HEK293 (cell line): ENCODE measurements around the gene GLRX2.

ENCODE experiments used
- HOXC10 ChIP-seq: sonication (generic); formaldehyde crosslinking; IDR thresholded peaks from 2 replicates; pipeline ENCODE4 v1.8.1; 2023; ENCODE audit warnings: mild to moderate bottlenecking, missing genetic modification reagents
- KLF7 ChIP-seq: fragments of 450-650 bp; formaldehyde crosslinking; IDR thresholded peaks from 2 replicates; pipeline ENCODE4 v1.5.1; 2016; ENCODE audit warnings: missing biosample characterization, missing genetic modification characterization, borderline replicate concordance
- MEIS1 ChIP-seq: sonication (generic); formaldehyde crosslinking; IDR thresholded peaks from 2 replicates; pipeline ENCODE4 v1.8.1; 2022; ENCODE audit warnings: missing genetic modification reagents, mild to moderate bottlenecking, borderline replicate concordance
- ZBTB1 ChIP-seq: fragments of 450-650 bp; formaldehyde crosslinking; IDR thresholded peaks from 2 replicates; pipeline ENCODE4 v1.5.1; 2016; ENCODE audit warnings: missing biosample characterization, missing genetic modification characterization
- ZBTB20 ChIP-seq: fragments of 450-650 bp; formaldehyde crosslinking; IDR thresholded peaks from 2 replicates; pipeline ENCODE4 v1.5.1; 2016; ENCODE audit warnings: missing biosample characterization, missing genetic modification characterization
- ZFP41 ChIP-seq: fragments of 450-650 bp; formaldehyde crosslinking; IDR thresholded peaks from 2 replicates; pipeline ENCODE4 v1.5.1; 2016; ENCODE audit warnings: missing biosample characterization, missing genetic modification characterization, borderline replicate concordance
- ZFP69B ChIP-seq: fragments of 450-650 bp; formaldehyde crosslinking; IDR thresholded peaks from 2 replicates; pipeline ENCODE4 v1.5.1; 2016; ENCODE audit warnings: missing biosample characterization, missing genetic modification characterization
- ZNF114 ChIP-seq: fragments of 450-650 bp; formaldehyde crosslinking; IDR thresholded peaks from 2 replicates; pipeline ENCODE4 v1.5.0; 2017; ENCODE audit warnings: missing biosample characterization, missing genetic modification characterization
- ZNF133 ChIP-seq: fragments of 450-650 bp; formaldehyde crosslinking; IDR thresholded peaks from 2 replicates; pipeline ENCODE4 v1.5.1; 2016; ENCODE audit warnings: missing biosample characterization, missing genetic modification characterization
- ZNF19 ChIP-seq: fragments of 450-650 bp; formaldehyde crosslinking; IDR thresholded peaks from 2 replicates; pipeline ENCODE4; 2016; ENCODE audit warnings: missing biosample characterization, missing genetic modification characterization, low read depth
- ZNF2 ChIP-seq: fragments of 450-650 bp; formaldehyde crosslinking; IDR thresholded peaks from 2 replicates; pipeline ENCODE4 v1.5.1; 2016; ENCODE audit warnings: missing biosample characterization, missing genetic modification characterization
- ZNF266 ChIP-seq: fragments of 450-650 bp; formaldehyde crosslinking; IDR thresholded peaks from 2 replicates; pipeline ENCODE4 v1.5.1; 2016; ENCODE audit warnings: missing biosample characterization, missing genetic modification characterization, low read depth
- ZNF274 ChIP-seq, 2 experiments: fragments of 200-500 bp in 1 of 2; fragments of 450-650 bp in 1 of 2; sonication (Bioruptor generic) in 1 of 2; formaldehyde crosslinking in 1 of 2; IDR thresholded peaks; 2 replicates each; pipeline versions ENCODE4 v1.5.1 to v1.6.1; 2014 to 2016; ENCODE audit warnings: borderline replicate concordance in 1 of 2, inconsistent platforms in 1 of 2, low read length in 1 of 2, missing biosample characterization in 1 of 2, missing genetic modification characterization in 1 of 2
- ZNF341 ChIP-seq: fragments of 450-650 bp; formaldehyde crosslinking; IDR thresholded peaks from 2 replicates; pipeline ENCODE4; 2016; ENCODE audit warnings: low read depth, missing biosample characterization, missing genetic modification characterization
- ZNF366 ChIP-seq: fragments of 450-650 bp; formaldehyde crosslinking; conservative IDR thresholded peaks from 2 replicates; pipeline ENCODE4 v1.5.1; 2016; ENCODE audit warnings: missing biosample characterization, missing genetic modification characterization
- ZNF473 ChIP-seq: fragments of 450-650 bp; formaldehyde crosslinking; IDR thresholded peaks from 2 replicates; pipeline ENCODE4 v1.5.1; 2017; ENCODE audit warnings: missing biosample characterization, missing genetic modification characterization
- ZNF544 ChIP-seq: fragments of 450-650 bp; formaldehyde crosslinking; IDR thresholded peaks from 2 replicates; pipeline ENCODE4 v1.5.0; 2017; ENCODE audit warnings: missing biosample characterization, missing genetic modification characterization
- ZNF776 ChIP-seq: fragments of 450-650 bp; formaldehyde crosslinking; IDR thresholded peaks from 2 replicates; pipeline ENCODE4 v1.5.0; 2017; ENCODE audit warnings: missing biosample characterization, missing genetic modification characterization, borderline replicate concordance
- ZNF792 ChIP-seq: fragments of 450-650 bp; formaldehyde crosslinking; IDR thresholded peaks from 2 replicates; pipeline ENCODE4 v1.5.1; 2016; ENCODE audit warnings: missing biosample characterization, missing genetic modification characterization
- TF ChIP-seq, protein P1 (sequence below): fragments of 450-650 bp; formaldehyde crosslinking; IDR thresholded peaks from 2 replicates; pipeline ENCODE4 v1.5.1; 2016; ENCODE audit warnings: missing biosample characterization, missing genetic modification characterization
- TF ChIP-seq, protein P2 (sequence below): fragments of 450-650 bp; formaldehyde crosslinking; IDR thresholded peaks from 2 replicates; pipeline ENCODE4 v1.5.1; 2016; ENCODE audit warnings: missing biosample characterization, missing genetic modification characterization
- TF ChIP-seq, protein P3 (sequence below): fragments of 450-650 bp; formaldehyde crosslinking; IDR thresholded peaks from 2 replicates; pipeline ENCODE4 v1.5.1; 2016; ENCODE audit warnings: missing biosample characterization, missing genetic modification characterization
- TF ChIP-seq, protein P4 (sequence below): fragments of 450-650 bp; formaldehyde crosslinking; IDR thresholded peaks from 2 replicates; pipeline ENCODE4 v1.5.0; 2017; ENCODE audit warnings: missing biosample characterization, missing genetic modification characterization, borderline replicate concordance
- TF ChIP-seq, protein P5 (sequence below): fragments of 450-650 bp; formaldehyde crosslinking; IDR thresholded peaks from 2 replicates; pipeline ENCODE4 v1.5.1; 2016; ENCODE audit warnings: missing biosample characterization, missing genetic modification characterization, borderline replicate concordance
- TF ChIP-seq, protein P6 (sequence below): fragments of 450-650 bp; formaldehyde crosslinking; IDR thresholded peaks from 2 replicates; pipeline ENCODE4 v1.5.1; 2016; ENCODE audit warnings: missing biosample characterization, missing genetic modification characterization

The GLRX2 gene

DNA sequence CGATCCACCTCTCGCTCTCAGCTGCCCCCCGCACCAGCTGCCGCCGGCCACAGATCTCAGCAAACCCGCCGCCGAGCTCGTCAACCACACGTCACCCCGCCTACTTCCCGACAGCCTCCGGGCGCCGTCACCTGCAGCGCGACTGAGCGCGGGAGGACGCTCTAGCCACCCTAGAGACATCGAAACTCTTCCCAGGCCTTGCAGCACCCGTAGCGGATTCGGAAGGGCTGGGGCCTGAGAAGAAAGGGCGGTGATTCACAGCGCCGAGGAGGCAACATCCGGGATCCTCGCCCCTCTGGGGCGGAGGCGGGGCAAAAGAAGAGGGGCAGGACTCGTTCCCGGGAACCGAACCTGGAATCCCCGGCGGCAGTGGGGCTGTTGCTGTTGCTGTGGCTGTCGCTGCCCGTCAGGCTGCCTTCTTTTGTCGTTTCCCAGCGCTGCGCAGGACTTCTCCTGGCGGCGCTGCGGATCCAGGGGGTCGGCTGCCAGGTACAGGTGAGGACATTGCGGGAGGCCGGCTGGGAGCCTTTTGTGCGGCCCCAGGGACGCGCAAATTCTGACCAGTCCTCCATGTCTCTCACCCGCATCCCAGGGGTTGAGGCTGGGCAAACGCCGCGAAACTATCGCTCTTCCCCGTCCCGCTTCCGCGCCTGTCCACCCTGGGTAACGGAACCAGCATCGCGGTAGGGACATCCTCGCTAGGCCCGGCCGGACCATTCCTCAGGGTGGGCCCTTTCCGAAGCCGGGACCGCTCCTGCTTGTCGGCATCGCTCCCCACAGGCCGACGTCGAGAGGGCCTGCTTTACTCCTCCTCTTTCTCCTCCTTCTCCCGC, 45.7 kb downstream of the GLRX2 start, which contains the start of the genes RO60 and UCHL5 (continued):
- TF ChIP-seq, protein P1, sequence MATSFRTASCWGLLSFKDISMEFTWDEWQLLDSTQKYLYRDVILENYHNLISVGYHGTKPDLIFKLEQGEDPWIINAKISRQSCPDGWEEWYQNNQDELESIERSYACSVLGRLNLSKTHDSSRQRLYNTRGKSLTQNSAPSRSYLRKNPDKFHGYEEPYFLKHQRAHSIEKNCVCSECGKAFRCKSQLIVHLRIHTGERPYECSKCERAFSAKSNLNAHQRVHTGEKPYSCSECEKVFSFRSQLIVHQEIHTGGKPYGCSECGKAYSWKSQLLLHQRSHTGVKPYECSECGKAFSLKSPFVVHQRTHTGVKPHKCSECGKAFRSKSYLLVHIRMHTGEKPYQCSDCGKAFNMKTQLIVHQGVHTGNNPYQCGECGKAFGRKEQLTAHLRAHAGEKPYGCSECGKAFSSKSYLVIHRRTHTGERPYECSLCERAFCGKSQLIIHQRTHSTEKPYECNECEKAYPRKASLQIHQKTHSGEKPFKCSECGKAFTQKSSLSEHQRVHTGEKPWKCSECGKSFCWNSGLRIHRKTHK, result no peak
- TF ChIP-seq ZNF274 (IDR thresholded peaks at IDR 0.05; ENCODE audit: low read length) (no peak), ZNF274 (tag by site-specific recombination; IDR thresholded peaks at IDR 0.05; ENCODE audit: borderline replicate concordance) (no peak), ZNF792 (tag by site-specific recombination) (no peak), ZFP41 (tag by site-specific recombination) (no peak), ZBTB1 (tag by site-specific recombination) (peak; percentile 78; the same call in 1 of the 2 replicates), ZNF544 (tag by site-specific recombination) (no peak), ZNF19 (tag by site-specific recombination) (no peak), ZBTB20 (tag by site-specific recombination) (peak; percentile 93), MEIS1 (CRISPR knock-in tag) (no peak), ZFP69B (tag by site-specific recombination) (peak; percentile 90; the same call in 1 of the 2 replicates), ZNF266 (tag by site-specific recombination) (no peak), ZNF133 (tag by site-specific recombination) (no peak), ZNF114 (no peak), ZNF776 (tag by site-specific recombination) (no peak), ZNF473 (tag by site-specific recombination) (no peak), ZNF341 (tag by site-specific recombination) (peak; percentile 95), KLF7 (peak; percentile 84; the same call in 1 of the 2 replicates), HOXC10 (CRISPR knock-in tag) (no peak), ZNF2 (peak; percentile 56), ZNF366 (tag by site-specific recombination) (peak; percentile 35)
- TF ChIP-seq, protein P2, sequence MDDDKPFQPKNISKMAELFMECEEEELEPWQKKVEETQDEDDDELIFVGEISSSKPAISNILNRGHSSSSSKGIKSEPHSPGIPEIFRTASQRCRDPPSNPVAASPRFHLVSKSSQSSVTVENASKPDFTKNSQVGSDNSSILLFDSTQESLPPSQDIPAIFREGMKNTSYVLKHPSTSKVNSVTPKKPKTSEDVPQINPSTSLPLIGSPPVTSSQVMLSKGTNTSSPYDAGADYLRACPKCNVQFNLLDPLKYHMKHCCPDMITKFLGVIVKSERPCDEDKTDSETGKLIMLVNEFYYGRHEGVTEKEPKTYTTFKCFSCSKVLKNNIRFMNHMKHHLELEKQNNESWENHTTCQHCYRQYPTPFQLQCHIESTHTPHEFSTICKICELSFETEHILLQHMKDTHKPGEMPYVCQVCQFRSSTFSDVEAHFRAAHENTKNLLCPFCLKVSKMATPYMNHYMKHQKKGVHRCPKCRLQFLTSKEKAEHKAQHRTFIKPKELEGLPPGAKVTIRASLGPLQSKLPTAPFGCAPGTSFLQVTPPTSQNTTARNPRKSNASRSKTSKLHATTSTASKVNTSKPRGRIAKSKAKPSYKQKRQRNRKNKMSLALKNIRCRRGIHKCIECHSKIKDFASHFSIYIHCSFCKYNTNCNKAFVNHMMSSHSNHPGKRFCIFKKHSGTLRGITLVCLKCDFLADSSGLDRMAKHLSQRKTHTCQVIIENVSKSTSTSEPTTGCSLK, result no peak
- TF ChIP-seq, protein P3, sequence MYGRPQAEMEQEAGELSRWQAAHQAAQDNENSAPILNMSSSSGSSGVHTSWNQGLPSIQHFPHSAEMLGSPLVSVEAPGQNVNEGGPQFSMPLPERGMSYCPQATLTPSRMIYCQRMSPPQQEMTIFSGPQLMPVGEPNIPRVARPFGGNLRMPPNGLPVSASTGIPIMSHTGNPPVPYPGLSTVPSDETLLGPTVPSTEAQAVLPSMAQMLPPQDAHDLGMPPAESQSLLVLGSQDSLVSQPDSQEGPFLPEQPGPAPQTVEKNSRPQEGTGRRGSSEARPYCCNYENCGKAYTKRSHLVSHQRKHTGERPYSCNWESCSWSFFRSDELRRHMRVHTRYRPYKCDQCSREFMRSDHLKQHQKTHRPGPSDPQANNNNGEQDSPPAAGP, result peak; percentile 84; the same call in 1 of the 2 replicates
- TF ChIP-seq, protein P4, sequence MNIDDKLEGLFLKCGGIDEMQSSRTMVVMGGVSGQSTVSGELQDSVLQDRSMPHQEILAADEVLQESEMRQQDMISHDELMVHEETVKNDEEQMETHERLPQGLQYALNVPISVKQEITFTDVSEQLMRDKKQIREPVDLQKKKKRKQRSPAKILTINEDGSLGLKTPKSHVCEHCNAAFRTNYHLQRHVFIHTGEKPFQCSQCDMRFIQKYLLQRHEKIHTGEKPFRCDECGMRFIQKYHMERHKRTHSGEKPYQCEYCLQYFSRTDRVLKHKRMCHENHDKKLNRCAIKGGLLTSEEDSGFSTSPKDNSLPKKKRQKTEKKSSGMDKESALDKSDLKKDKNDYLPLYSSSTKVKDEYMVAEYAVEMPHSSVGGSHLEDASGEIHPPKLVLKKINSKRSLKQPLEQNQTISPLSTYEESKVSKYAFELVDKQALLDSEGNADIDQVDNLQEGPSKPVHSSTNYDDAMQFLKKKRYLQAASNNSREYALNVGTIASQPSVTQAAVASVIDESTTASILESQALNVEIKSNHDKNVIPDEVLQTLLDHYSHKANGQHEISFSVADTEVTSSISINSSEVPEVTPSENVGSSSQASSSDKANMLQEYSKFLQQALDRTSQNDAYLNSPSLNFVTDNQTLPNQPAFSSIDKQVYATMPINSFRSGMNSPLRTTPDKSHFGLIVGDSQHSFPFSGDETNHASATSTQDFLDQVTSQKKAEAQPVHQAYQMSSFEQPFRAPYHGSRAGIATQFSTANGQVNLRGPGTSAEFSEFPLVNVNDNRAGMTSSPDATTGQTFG (tag by site-specific recombination), result no peak
- TF ChIP-seq, protein P5, sequence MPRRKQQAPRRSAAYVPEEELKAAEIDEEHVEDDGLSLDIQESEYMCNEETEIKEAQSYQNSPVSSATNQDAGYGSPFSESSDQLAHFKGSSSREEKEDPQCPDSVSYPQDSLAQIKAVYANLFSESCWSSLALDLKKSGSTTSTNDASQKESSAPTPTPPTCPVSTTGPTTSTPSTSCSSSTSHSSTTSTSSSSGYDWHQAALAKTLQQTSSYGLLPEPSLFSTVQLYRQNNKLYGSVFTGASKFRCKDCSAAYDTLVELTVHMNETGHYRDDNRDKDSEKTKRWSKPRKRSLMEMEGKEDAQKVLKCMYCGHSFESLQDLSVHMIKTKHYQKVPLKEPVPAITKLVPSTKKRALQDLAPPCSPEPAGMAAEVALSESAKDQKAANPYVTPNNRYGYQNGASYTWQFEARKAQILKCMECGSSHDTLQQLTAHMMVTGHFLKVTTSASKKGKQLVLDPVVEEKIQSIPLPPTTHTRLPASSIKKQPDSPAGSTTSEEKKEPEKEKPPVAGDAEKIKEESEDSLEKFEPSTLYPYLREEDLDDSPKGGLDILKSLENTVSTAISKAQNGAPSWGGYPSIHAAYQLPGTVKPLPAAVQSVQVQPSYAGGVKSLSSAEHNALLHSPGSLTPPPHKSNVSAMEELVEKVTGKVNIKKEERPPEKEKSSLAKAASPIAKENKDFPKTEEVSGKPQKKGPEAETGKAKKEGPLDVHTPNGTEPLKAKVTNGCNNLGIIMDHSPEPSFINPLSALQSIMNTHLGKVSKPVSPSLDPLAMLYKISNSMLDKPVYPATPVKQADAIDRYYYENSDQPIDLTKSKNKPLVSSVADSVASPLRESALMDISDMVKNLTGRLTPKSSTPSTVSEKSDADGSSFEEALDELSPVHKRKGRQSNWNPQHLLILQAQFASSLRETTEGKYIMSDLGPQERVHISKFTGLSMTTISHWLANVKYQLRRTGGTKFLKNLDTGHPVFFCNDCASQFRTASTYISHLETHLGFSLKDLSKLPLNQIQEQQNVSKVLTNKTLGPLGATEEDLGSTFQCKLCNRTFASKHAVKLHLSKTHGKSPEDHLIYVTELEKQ (tag by site-specific recombination), result peak; percentile 82; the same call in 1 of the 2 replicates
- TF ChIP-seq, protein P6, sequence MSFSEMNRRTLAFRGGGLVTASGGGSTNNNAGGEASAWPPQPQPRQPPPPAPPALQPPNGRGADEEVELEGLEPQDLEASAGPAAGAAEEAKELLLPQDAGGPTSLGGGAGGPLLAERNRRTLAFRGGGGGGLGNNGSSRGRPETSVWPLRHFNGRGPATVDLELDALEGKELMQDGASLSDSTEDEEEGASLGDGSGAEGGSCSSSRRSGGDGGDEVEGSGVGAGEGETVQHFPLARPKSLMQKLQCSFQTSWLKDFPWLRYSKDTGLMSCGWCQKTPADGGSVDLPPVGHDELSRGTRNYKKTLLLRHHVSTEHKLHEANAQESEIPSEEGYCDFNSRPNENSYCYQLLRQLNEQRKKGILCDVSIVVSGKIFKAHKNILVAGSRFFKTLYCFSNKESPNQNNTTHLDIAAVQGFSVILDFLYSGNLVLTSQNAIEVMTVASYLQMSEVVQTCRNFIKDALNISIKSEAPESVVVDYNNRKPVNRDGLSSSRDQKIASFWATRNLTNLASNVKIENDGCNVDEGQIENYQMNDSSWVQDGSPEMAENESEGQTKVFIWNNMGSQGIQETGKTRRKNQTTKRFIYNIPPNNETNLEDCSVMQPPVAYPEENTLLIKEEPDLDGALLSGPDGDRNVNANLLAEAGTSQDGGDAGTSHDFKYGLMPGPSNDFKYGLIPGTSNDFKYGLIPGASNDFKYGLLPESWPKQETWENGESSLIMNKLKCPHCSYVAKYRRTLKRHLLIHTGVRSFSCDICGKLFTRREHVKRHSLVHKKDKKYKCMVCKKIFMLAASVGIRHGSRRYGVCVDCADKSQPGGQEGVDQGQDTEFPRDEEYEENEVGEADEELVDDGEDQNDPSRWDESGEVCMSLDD (tag by site-specific recombination), result no peak; the same call in 1 of the 2 replicates
